HCT116 (cell line): ENCODE data around the gene ASPHD2. TPM values are rescaled to one million over a fixed set of nuclear protein-coding genes. Genes with fewer than 3 reads are reported as not detected.

ENCODE experiments used
- ATAC-seq: fragments of 200-7000 bp; cut with Tn5 transposase; 2 replicates; pipeline ENCODE4 v1.9.1; 2020; ENCODE audit warnings: mild to moderate bottlenecking, moderate library complexity
- BruUV-seq: library from RNA; stranded (reverse); fragments of 400-500 nt; replicated peaks from 2 replicates; lab custom pipeline; 2021; lab: Mats Ljungman, UMichigan
- CTCF ChIA-PET: fragments of 300-600 bp; sonication (Branson Sonifier 250); formaldehyde crosslinking; loops from one replicate; lab custom pipeline; 2021; ENCODE audit warnings: antibody characterized with exemption; lab: Charles Lee
- POLR2A ChIA-PET: fragments of 300-600, 350-600 bp; sonication (Branson Sonifier 250); formaldehyde crosslinking; loops from one replicate; lab custom pipeline; 2021; ENCODE audit warnings: antibody characterized with exemption; lab: Charles Lee
- RAD21 ChIA-PET, 2 experiments: fragments of 300-600 bp; sonication (Branson Sonifier 250); formaldehyde crosslinking; loops; one replicate each; lab custom pipeline; 2023; ENCODE audit warnings: low total read pairs in 2 of 2; ENCODE audit not compliant: uncharacterized antibody in 2 of 2, unreplicated experiment in 2 of 2, low non-redundant PET in 1 of 2; lab: Charles Lee
- DNase-seq: peaks from one replicate; pipeline ENCODE4 v3.0.0-alpha.2; 2010; ENCODE audit warnings: low read depth, low spot score
- H2AFZ ChIP-seq: fragments of 200-600 bp; shearing (Covaris generic), sonication (generic); 2 replicates; pipeline ENCODE4 v1.6.1; 2017; ENCODE audit warnings: low read depth, mixed run types, mixed read lengths, antibody characterized with exemption, low read length; ENCODE audit not compliant: poor library complexity, severe bottlenecking
- H3K27ac ChIP-seq: 2 replicates; pipeline ENCODE4 v1.5.1; 2012; ENCODE audit warnings: low read depth, low read length
- H3K27me3 ChIP-seq: fragments of 200-600 bp; sonication (generic); 2 replicates; pipeline ENCODE4 v1.6.1; 2016; ENCODE audit warnings: mixed run types, low read length, mixed read lengths; ENCODE audit not compliant: insufficient read depth
- H3K36me3 ChIP-seq, 2 experiments: fragments of 200-500 bp in 1 of 2; fragments of 200-600 bp in 1 of 2; sonication (Bioruptor generic) in 1 of 2; sonication (generic) in 1 of 2; 2 replicates each; pipeline versions ENCODE4 v1.5.1 to v1.6.1; 2014 to 2016; ENCODE audit warnings: low read length in 2 of 2, inconsistent platforms in 1 of 2, mixed read lengths in 1 of 2, mixed run types in 1 of 2; ENCODE audit not compliant: insufficient read depth in 2 of 2, control insufficient read depth in 1 of 2
- H3K4me1 ChIP-seq, 2 experiments: fragments of 200-600 bp in 1 of 2; sonication (generic) in 1 of 2; 2 replicates each; pipeline versions ENCODE4 v1.5.1 to v1.6.1; 2012 to 2017; ENCODE audit warnings: low read length in 2 of 2, inconsistent platforms in 1 of 2, mild to moderate bottlenecking in 1 of 2, mixed read lengths in 1 of 2, mixed run types in 1 of 2, moderate library complexity in 1 of 2; ENCODE audit not compliant: insufficient read depth in 2 of 2, control insufficient read depth in 1 of 2
- H3K4me2 ChIP-seq: fragments of 200-600 bp; sonication (generic); 2 replicates; pipeline ENCODE4 v1.6.1; 2017; ENCODE audit warnings: mixed run types, low read length, mixed read lengths
- H3K4me3 ChIP-seq, 2 experiments: fragments of 200-600 bp in 1 of 2; sonication (generic) in 1 of 2; replicated peaks in 1 of 2; 2 replicates each; pipeline ENCODE4 v1.5.1; 2011 to 2016; ENCODE audit warnings: low read length in 2 of 2, control low read depth in 1 of 2, low read depth in 1 of 2, mild to moderate bottlenecking in 1 of 2, mixed read lengths in 1 of 2, mixed run types in 1 of 2
- H3K79me2 ChIP-seq: fragments of 200-600 bp; sonication (generic); 2 replicates; pipeline ENCODE4 v1.6.1; 2017; ENCODE audit warnings: mild to moderate bottlenecking, mixed run types, low read length, moderate library complexity, mixed read lengths; ENCODE audit not compliant: insufficient read depth
- H3K9ac ChIP-seq: fragments of 200-600 bp; sonication (generic); 2 replicates; pipeline ENCODE4 v1.6.1; 2016; ENCODE audit warnings: low read length, mixed read lengths
- H3K9me2 ChIP-seq: fragments of 200-600 bp; sonication (generic), shearing (Covaris generic); 2 replicates; pipeline ENCODE4 v1.6.1; 2017; ENCODE audit warnings: mixed run types, mild to moderate bottlenecking, moderate library complexity; ENCODE audit not compliant: insufficient read depth
- H3K9me3 ChIP-seq, 2 experiments: fragments of 200-500 bp in 1 of 2; fragments of 200-600 bp in 1 of 2; sonication (Bioruptor generic) in 1 of 2; sonication (generic) in 1 of 2; 2 replicates each; pipeline ENCODE4 v1.6.1; 2014 to 2017; ENCODE audit warnings: low read length in 2 of 2, mixed read lengths in 2 of 2, inconsistent platforms in 1 of 2, low read depth in 1 of 2, mild to moderate bottlenecking in 1 of 2, mixed run types in 1 of 2, moderate library complexity in 1 of 2; ENCODE audit not compliant: control insufficient read depth in 1 of 2, insufficient read depth in 1 of 2
- H4K20me1 ChIP-seq: fragments of 200-600 bp; sonication (generic), shearing (Covaris generic); 2 replicates; pipeline ENCODE4 v1.6.1; 2017; ENCODE audit warnings: mixed run types, mild to moderate bottlenecking, moderate library complexity; ENCODE audit not compliant: insufficient read depth
- ATF3 ChIP-seq: IDR thresholded peaks from 2 replicates; pipeline ENCODE4 v1.6.1; 2012
- CBX3 ChIP-seq: IDR thresholded peaks from 2 replicates; pipeline ENCODE4 v1.6.1; 2012; ENCODE audit warnings: low read depth
- CEBPB ChIP-seq: IDR thresholded peaks from 2 replicates; pipeline ENCODE4 v1.6.1; 2012; ENCODE audit warnings: low read depth
- EGR1 ChIP-seq: IDR thresholded peaks from 2 replicates; pipeline ENCODE4 v1.6.1; 2012; ENCODE audit warnings: low read depth
- ELF1 ChIP-seq: IDR thresholded peaks from 2 replicates; pipeline ENCODE4 v1.6.1; 2012; ENCODE audit warnings: low read depth, borderline replicate concordance
- EZH2 ChIP-seq: fragments of 200-600 bp; sonication (generic); IDR thresholded peaks from 2 replicates; pipeline ENCODE4 v1.6.1; 2017; ENCODE audit warnings: antibody characterized with exemption, mixed run types
- EZH2phosphoT487 ChIP-seq: fragments of 200-600 bp; IDR thresholded peaks from 2 replicates; pipeline ENCODE4 v1.6.1; 2018; ENCODE audit warnings: antibody characterized with exemption, borderline replicate concordance
- FOSL1 ChIP-seq: IDR thresholded peaks from 2 replicates; pipeline ENCODE4 v1.6.1; 2012; ENCODE audit warnings: low read depth
- JUND ChIP-seq: IDR thresholded peaks from 2 replicates; pipeline ENCODE4 v1.6.1; 2012
- MAX ChIP-seq: IDR thresholded peaks from 2 replicates; pipeline ENCODE4 v1.6.1; 2012
- POLR2A ChIP-seq: IDR thresholded peaks from 2 replicates; pipeline ENCODE4 v1.7.0; 2011; ENCODE audit warnings: borderline replicate concordance; ENCODE audit not compliant: insufficient read depth, insufficient read length; ENCODE audit errors: extremely low read depth
- RAD21 ChIP-seq: IDR thresholded peaks from 2 replicates; pipeline ENCODE4 v1.6.1; 2012; ENCODE audit warnings: low read depth, mild to moderate bottlenecking
- SIN3A ChIP-seq: IDR thresholded peaks from 2 replicates; pipeline ENCODE4 v1.6.1; 2012; ENCODE audit warnings: low read depth
- SP1 ChIP-seq: IDR thresholded peaks from 2 replicates; pipeline ENCODE4 v1.6.1; 2012; ENCODE audit warnings: low read depth
- SRF ChIP-seq: IDR thresholded peaks from 2 replicates; pipeline ENCODE4 v1.6.1; 2012; ENCODE audit warnings: low read depth
- YY1 ChIP-seq: IDR thresholded peaks from 2 replicates; pipeline ENCODE4 v1.6.1; 2011; ENCODE audit warnings: low read length, low read depth, moderate library complexity, mild to moderate bottlenecking; ENCODE audit not compliant: insufficient replicate concordance; ENCODE audit errors: extremely low read depth
- ZBTB33 ChIP-seq: IDR thresholded peaks from 2 replicates; pipeline ENCODE4 v1.6.1; 2011; ENCODE audit warnings: mild to moderate bottlenecking, low read length, moderate library complexity; ENCODE audit not compliant: insufficient replicate concordance; ENCODE audit errors: extremely low read depth
- ZFX ChIP-seq: fragments of 450-650 bp; IDR thresholded peaks from 2 replicates; pipeline ENCODE4 v1.6.1; 2017
- intact Hi-C: fragments of 100-400 bp; cut with micrococcal nuclease; formaldehyde crosslinking; loops from 2 replicates; pipeline ENCODE4 v1.10.0; 2022
- total RNA-seq: library from RNA; stranded (reverse); gene quantifications from one replicate; pipeline ENCODE4 v1.2.1, GENCODE V29; 2021; ENCODE audit not compliant: unreplicated experiment
- TF ChIP-seq, protein P1 (sequence below), 3 experiments: fragments of 200-600 bp in 1 of 3; sonication (generic) in 1 of 3; IDR thresholded peaks in 2 of 3; conservative IDR thresholded peaks in 1 of 3; 2 replicates each; pipeline ENCODE4 v1.5.1; 2012 to 2017; ENCODE audit warnings: low read depth in 2 of 3, low read length in 2 of 3, antibody characterized with exemption in 1 of 3, borderline replicate concordance in 1 of 3, control low read depth in 1 of 3, mild to moderate bottlenecking in 1 of 3, mixed read lengths in 1 of 3, mixed run types in 1 of 3, moderate library complexity in 1 of 3; ENCODE audit not compliant: insufficient read depth in 1 of 3
- TF ChIP-seq, protein P2 (sequence below): IDR thresholded peaks from 2 replicates; pipeline ENCODE4 v1.6.1; 2012; ENCODE audit warnings: low read depth

ASPHD2 gene
- total RNA-seq, 1 experiment from 2014 or later = 4.1 TPM

DNA sequence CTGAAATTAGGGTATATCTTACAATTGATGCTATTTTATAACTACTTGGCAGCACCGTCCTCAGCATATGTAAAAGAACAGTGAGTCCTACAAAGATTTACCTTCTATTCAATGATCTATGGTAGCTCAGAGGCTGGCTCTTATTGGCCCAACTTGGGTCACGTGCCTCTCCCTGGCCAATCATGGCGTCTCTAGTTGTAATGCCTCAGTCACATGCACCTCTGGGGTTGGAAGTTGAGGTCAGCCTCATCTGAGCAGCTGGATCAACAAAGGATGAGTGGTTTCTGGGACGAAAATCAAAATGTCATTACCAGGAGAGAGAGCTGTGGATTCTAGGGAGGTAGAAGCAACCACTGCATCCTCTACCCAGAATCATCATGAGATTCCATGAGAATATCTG lies 22.9 kb upstream of the ASPHD2 start:
- TF ChIP-seq ATF3 (no peak), CEBPB (no peak), POLR2A (no peak), SIN3A (no peak), CBX3 (no peak), FOSL1 (no peak), RAD21 (no peak), YY1 (no peak), MAX (no peak), SRF (no peak), EZH2phosphoT487 (no peak), ELF1 (no peak), ZFX (no peak), JUND (no peak), ZBTB33 (no peak), EZH2 (no peak), EGR1 (no peak), SP1 (no peak)
- TF ChIP-seq, protein P1, sequence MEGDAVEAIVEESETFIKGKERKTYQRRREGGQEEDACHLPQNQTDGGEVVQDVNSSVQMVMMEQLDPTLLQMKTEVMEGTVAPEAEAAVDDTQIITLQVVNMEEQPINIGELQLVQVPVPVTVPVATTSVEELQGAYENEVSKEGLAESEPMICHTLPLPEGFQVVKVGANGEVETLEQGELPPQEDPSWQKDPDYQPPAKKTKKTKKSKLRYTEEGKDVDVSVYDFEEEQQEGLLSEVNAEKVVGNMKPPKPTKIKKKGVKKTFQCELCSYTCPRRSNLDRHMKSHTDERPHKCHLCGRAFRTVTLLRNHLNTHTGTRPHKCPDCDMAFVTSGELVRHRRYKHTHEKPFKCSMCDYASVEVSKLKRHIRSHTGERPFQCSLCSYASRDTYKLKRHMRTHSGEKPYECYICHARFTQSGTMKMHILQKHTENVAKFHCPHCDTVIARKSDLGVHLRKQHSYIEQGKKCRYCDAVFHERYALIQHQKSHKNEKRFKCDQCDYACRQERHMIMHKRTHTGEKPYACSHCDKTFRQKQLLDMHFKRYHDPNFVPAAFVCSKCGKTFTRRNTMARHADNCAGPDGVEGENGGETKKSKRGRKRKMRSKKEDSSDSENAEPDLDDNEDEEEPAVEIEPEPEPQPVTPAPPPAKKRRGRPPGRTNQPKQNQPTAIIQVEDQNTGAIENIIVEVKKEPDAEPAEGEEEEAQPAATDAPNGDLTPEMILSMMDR (IDR thresholded peaks at IDR 0.05 in 2 of 3, conservative IDR thresholded peaks at IDR 0.05 in 1 of 3; ENCODE audit: borderline replicate concordance in 1 of 3, insufficient read depth in 1 of 3, low read depth in 2 of 3, low read length in 2 of 3) = no peak
- TF ChIP-seq, protein P2, sequence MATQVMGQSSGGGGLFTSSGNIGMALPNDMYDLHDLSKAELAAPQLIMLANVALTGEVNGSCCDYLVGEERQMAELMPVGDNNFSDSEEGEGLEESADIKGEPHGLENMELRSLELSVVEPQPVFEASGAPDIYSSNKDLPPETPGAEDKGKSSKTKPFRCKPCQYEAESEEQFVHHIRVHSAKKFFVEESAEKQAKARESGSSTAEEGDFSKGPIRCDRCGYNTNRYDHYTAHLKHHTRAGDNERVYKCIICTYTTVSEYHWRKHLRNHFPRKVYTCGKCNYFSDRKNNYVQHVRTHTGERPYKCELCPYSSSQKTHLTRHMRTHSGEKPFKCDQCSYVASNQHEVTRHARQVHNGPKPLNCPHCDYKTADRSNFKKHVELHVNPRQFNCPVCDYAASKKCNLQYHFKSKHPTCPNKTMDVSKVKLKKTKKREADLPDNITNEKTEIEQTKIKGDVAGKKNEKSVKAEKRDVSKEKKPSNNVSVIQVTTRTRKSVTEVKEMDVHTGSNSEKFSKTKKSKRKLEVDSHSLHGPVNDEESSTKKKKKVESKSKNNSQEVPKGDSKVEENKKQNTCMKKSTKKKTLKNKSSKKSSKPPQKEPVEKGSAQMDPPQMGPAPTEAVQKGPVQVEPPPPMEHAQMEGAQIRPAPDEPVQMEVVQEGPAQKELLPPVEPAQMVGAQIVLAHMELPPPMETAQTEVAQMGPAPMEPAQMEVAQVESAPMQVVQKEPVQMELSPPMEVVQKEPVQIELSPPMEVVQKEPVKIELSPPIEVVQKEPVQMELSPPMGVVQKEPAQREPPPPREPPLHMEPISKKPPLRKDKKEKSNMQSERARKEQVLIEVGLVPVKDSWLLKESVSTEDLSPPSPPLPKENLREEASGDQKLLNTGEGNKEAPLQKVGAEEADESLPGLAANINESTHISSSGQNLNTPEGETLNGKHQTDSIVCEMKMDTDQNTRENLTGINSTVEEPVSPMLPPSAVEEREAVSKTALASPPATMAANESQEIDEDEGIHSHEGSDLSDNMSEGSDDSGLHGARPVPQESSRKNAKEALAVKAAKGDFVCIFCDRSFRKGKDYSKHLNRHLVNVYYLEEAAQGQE = no peak
- POLR2A ChIA-PET = no interaction called here
- no peaks in the 10 kb centered on the region; the same call in 1 of the 2 replicates for H4K20me1 ChIP-seq
- CTCF ChIA-PET = interaction anchor here (0.7 kb wide), 1 partner anchor 38 kb away, joined by 3 read pairs; no protein-coding TSS in a partner anchor
- H3K27ac ChIP-seq = no peak overlapping the region
- no peaks in the 10 kb centered on the region for H3K9me2 ChIP-seq
- DNase-seq (no peak), ATAC-seq (peak; percentile 53; the same call in 1 of the 2 replicates)
- H3K36me3 ChIP-seq = no peaks in the 10 kb centered on the region
- no TSS peak for BruUV-seq
- intact Hi-C loops = no loop called here
- no peak overlapping the region for H2AFZ ChIP-seq
- H3K9ac ChIP-seq = no peak overlapping the region
- no peaks in the 10 kb centered on the region for H3K4me1 ChIP-seq
- no peaks in the 10 kb centered on the region for H3K79me2 ChIP-seq
- H3K4me2 ChIP-seq = no peak overlapping the region
- RAD21 ChIA-PET = no interaction called here
- no peak overlapping the region for H3K4me3 ChIP-seq
- H3K27me3 ChIP-seq = peaks cover 26% of the 10 kb centered on the region
- H3K9me3 ChIP-seq = peaks cover 0 to 2% of the 10 kb centered on the region in 2 experiments; a peak in 1 of 4 replicates
